GM10248 (cell line): Measurements from ENCODE around the gene PGBD5.

Source experiments
- CTCF ChIA-PET: fragments of 300-600 bp; sonication (Branson Sonifier 250); formaldehyde crosslinking; extraction: SDS; loops from one replicate; lab custom pipeline; 2021; ENCODE audit warnings: antibody characterized with exemption; lab: Yijun Ruan, JAX
- POLR2A ChIA-PET: fragments of 350-650 bp; sonication (Branson Sonifier 250); formaldehyde crosslinking; extraction: SDS; loops from one replicate; lab custom pipeline; 2020; ENCODE audit warnings: antibody characterized with exemption; lab: Yijun Ruan, JAX
- DNase-seq: peaks from one replicate; pipeline ENCODE4 v3.0.0; 2012; ENCODE audit errors: extremely low spot score
- TF ChIP-seq, protein P1 (sequence below): IDR thresholded peaks from 2 replicates; pipeline ENCODE4 v1.5.1; 2012; ENCODE audit warnings: mild to moderate bottlenecking, low read depth; ENCODE audit errors: extremely low read depth, missing control alignments, control extremely low read depth

The PGBD5 gene

DNA sequence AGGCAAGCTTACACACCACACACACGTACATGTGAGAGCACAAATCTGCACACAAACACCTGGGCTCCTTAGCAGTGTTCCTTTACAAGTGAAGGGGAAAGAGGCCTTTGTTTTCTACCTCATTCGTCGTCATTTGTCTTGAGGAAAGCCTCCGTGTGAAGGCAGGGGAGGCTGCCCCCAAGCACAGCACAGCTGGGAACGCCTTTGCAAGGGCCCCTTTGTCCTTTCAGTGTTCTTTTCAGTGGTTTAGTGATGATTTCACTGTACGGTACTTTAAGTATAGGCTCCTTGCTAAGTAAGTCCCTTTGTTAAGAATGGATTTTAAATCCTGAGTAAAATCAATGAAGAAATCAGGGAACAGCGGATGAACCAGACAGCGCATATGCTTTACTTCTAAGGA lies 94.1 kb downstream of the PGBD5 start:
- ChIA-PET POLR2A (no interaction called here), CTCF (no interaction called here)
- TF ChIP-seq, protein P1, sequence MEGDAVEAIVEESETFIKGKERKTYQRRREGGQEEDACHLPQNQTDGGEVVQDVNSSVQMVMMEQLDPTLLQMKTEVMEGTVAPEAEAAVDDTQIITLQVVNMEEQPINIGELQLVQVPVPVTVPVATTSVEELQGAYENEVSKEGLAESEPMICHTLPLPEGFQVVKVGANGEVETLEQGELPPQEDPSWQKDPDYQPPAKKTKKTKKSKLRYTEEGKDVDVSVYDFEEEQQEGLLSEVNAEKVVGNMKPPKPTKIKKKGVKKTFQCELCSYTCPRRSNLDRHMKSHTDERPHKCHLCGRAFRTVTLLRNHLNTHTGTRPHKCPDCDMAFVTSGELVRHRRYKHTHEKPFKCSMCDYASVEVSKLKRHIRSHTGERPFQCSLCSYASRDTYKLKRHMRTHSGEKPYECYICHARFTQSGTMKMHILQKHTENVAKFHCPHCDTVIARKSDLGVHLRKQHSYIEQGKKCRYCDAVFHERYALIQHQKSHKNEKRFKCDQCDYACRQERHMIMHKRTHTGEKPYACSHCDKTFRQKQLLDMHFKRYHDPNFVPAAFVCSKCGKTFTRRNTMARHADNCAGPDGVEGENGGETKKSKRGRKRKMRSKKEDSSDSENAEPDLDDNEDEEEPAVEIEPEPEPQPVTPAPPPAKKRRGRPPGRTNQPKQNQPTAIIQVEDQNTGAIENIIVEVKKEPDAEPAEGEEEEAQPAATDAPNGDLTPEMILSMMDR: no peak
- no peak for DNase-seq

DNA sequence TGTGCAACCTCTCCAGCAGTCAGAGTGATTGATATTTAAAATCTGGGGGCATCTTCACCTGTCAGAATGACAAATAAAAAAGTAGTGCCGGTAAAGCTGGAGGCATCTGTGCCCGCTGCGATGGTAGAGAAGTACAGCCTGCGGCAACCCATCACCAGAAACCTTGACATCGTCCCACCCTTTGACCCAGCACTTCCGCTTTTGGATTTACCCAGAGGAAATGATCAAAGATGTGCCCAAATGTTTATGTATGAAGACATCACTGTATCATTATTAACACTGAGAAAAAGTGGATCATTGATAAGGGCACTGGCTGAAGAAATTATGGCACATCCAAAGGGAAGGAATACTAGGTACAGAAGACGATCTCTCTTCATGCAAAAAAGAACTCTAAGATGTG lies 96.0 kb downstream of the PGBD5 start:
- TF ChIP-seq, protein P1: no peak
- ChIA-PET POLR2A (no interaction called here), CTCF (interaction anchor here (1.6 kb wide), 1 partner anchor 42 kb away, joined by 4 read pairs; no protein-coding TSS in a partner anchor)
- DNase-seq: no peak

DNA sequence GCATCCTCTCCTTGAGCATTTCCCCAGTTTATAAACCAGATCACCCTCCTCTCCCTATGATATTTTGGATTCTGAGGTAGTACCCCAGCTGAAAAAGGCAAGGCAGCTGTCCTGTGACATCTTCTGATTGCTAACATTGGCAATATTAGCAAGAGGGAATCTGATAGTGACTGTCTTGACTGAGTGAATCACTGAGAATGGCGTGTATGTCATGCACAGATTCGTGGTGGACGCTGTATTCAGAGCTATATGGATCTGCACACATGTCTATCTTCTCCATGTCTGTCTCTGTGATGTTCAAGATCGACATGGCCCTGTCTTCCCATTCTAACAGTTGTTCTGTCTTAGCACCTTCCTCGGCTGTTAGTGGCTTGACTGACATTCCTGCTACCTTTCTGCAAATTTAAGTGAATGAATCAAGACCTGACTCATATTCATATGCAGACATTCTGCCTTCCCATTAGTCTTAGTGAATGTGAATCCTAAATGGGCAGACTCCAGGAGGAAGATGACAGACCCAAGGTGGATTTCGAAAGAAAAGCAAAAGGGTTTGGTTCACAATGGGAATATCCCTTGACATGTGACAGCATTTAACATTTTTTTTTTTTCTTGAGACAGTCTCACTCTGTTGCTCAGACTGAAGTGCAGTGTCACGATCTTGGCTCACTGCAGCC lies 97.7 kb downstream of the PGBD5 start:
- TF ChIP-seq, protein P1: no peak
- POLR2A ChIA-PET: no interaction called here
- CTCF ChIA-PET: interaction anchor here (1.3 to 1.6 kb wide), 2 partner anchors 9 to 16 kb away, joined by 3 read pairs; no protein-coding TSS in a partner anchor
- no peak for DNase-seq

DNA sequence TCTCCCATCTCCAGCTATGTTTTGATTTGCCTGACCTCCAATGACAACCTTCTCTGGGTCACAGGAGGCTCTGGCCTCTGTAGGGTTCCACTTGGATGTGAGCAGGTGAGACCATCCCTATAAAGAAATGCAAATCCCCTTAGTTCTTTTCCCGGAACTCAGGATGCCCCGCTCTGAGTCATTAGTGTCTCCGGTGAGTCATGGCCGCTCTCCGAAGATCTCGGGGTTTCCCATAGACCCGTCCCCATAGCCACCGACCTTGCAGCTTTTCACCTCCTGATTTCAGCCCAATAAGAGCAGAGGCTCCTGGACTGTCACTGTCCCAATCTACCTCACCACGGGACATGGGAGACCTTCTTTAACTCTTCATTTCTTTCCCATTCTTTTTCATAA lies 98.2 kb downstream of the PGBD5 start:
- peak; percentile 65 for DNase-seq
- TF ChIP-seq, protein P1: no peak
- ChIA-PET CTCF (interaction anchor here (1.3 to 1.6 kb wide), 2 partner anchors 10 to 15 kb away, joined by 3 read pairs; no protein-coding TSS in a partner anchor), POLR2A (no interaction called here)

DNA sequence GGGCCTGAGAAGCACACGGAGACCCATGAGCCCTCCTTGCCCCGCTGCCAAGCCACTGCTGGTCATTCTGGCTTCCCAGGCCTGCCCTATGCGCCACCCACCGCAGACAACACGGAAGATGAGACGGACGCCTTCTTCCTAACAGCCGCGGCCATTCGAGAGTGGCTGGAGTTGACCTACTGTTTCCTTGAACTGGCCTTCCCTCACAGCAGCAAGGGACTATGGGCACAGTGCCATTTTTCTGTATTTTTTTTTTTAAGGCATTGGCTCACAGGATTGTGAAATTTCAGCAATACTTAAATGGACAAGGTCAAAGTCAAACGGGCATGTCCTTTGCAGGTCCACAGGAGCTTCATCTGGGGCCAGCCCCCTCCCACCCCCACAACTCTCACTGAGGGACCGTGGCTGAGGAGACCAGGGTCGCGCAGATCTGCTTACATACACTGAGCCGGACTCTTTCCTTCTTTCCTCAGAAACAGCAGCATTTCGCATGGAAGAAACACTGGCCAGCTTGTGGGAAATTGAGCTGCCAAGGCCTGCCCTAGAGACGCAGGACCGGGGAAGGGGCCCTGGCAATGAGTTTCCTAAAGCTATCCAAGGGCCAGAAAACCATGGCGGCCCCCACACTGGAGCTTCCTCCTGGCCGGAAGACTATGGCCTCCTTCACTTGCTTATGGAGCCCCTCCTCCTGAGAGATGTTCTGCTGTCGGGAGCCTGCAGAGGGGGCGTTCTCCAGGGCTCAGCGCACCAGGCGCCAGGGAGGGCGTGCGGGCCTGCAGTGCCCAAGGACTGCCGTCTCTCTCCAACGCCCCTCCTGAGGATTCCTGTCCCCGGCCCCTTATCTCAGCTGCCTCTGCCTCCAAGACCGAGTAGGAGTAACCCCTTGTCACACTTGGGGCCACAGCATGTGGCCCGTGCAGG lies 98.9 kb downstream of the PGBD5 start:
- POLR2A ChIA-PET: no interaction called here
- CTCF ChIA-PET: interaction anchor here (1.3 to 1.6 kb wide), 3 partner anchors 10 to 21 kb away, joined by 3 to 4 read pairs (median 3); no protein-coding TSS in a partner anchor
- TF ChIP-seq, protein P1: no peak
- DNase-seq: no peak

DNA sequence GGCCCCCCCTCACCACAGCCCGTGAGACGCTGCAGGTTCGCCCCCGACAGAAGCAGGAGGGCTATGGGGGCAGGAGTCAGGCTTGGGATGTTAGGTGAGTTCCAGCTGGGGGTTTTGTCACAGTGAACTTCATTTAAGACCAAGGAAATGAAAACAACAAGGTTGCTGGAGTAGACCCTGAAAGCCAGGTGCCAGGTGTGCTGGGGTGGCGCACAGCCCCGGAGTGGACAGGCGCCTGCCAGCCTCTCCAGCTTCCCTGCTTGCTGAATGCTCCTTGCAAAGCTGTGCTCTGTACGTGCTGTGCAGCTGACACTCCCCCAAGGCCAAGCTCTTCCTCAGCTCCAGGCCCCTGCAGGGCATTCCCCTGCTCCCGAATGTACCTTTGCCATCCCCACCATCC lies 102.4 kb downstream of the PGBD5 start:
- DNase-seq: no peak
- TF ChIP-seq, protein P1: no peak
- ChIA-PET POLR2A (no interaction called here), CTCF (interaction anchor here (1.0 kb wide), 1 partner anchor 12 kb away, joined by 3 read pairs; no protein-coding TSS in a partner anchor)
